ENCODE data around the gene STK32A. TPM values are rescaled to one million over a fixed set of nuclear protein-coding genes. Genes with fewer than 3 reads are reported as not detected.

STK32A gene
- total RNA-seq, 1 experiment from 2014 or later, result 0.84 TPM

DNA sequence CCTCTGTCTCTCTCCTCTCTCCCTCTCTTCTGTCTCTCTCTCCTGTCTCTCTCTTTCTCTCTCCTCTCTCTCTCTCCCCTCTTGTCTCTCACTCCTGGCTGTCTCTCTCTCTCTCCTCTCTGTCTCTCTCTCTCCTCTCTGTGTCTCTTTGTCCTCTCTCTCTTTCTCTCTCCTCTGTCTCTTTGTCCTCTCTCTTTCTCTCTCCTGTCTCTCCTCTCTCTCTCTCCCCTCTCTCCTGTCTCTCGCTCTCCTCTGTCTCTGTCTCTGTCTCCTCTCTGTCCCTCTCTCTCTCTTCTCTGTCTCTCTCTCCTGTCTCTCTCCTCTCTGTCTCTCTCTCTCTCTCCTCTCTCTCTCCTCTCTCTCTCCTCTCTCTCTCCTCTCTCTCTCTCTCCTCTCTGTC is 25.0 kb downstream of the STK32A start:
- no peak for DNase-seq (ENCODE audit: low read depth)

DNA sequence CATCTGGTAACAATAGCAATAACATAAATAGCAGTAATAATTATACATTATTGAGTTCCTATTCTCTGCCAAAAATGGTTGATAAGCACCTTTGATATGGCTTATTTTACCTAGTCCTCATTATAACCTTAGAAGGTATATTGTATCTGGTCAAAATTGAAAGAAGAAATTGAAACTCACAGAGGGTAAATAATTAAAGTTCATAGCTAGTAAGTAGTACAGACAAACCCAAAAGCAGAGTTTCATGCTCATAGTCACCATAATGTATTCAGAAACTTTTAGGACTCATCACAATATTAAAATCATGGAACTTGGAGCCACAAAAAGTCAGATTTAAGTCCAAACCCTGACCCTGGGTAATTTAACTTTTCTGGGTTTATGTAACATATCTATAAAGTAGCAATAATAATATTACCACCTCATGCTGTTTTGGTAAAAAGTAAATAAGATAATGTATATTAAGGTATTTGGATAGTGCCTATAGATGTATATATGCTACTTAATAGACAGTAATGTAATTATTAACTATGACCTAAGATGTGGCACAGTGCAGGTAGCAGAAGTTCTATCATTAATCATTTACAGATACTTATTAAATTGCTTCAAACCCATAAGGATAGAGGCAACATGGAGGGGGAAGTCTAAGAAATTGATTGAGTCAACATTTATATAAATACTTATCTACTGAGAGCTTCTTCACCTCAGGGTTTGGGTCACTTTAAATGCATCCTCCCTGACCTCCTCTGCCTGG is 32.4 kb downstream of the STK32A start:
- no peak for DNase-seq (ENCODE audit: low read depth)

DNA sequence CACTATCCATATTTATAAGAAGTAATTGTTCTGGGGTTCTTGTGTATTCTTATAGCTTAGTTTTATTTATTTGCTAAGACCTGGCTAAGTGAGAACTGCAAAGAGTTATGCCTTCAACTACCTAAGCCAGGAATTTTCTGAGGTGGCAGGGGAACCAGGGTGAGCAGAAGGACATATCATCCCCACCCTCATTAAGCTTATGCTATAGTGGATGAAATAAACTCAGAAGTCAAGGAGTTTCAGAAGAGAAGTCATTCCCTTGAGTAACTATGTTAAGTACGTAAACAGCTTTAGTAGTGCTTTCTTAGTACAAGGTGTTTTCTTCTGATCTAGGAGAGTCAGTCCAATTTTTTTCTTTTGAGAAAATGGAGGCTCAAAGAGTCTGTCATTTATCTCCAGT is 41.7 kb downstream of the STK32A start:
- no peak for DNase-seq (ENCODE audit: low read depth)

DNA sequence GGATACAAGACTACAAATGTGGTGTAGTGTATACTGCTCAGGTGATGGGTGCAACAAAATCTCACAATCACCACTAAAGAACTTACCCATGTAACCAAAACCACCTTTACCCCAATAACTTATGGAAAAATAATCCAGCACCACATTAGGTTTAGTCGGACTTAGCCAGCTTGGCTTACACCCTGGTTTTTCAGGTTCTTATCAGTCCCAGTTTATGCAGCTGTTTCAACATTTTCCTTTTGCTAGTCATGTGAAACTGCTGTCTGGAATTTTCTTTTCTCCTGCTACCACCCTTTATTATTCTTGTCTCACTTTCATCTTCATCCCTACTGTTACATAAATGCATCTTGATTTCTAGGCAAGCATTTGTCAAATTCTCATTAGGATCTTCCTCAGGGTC is 51.5 kb downstream of the STK32A start:
- DNase-seq (ENCODE audit: low read depth), result no peak

DNA sequence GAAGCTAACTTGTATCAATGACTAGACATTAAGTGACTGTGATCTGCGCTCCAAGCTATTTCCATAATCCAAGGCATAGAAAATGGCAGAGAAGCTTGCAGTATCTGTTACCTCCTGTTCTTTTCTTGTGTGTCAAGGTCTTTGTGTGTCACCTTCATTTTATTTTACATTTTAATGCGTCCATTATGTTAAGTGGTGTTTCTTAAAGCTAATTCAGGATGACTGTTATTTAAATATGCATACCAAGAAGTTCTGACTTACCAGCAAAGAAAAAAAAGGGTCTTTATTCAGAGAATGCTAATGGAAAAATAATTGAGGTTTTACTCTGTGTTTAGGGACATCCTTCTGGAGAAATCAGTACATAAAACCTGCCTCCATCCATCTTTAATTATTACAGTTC is 52.3 kb downstream of the STK32A start:
- DNase-seq (ENCODE audit: low read depth), result no peak

DNA sequence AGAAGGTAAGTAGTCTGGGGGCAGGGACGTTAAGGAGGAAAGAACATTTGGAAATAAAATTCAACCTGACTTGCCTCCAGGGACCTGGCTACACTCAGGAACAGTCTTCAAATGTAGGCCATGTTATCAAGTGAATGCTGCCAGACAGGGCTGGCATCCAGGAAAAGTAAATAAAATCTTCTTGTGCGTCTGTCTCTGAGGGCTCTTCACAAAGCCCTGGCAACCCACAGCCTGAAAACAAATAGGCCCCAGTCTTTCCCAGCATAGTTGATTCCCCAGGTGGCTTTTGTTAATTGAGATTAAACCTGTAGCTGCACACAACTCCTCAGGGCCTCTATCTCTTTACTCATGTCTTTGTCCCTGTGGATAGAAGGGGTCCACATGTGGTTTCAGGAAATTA is 55.4 kb downstream of the STK32A start:
- DNase-seq (ENCODE audit: low read depth), result no peak

DNA sequence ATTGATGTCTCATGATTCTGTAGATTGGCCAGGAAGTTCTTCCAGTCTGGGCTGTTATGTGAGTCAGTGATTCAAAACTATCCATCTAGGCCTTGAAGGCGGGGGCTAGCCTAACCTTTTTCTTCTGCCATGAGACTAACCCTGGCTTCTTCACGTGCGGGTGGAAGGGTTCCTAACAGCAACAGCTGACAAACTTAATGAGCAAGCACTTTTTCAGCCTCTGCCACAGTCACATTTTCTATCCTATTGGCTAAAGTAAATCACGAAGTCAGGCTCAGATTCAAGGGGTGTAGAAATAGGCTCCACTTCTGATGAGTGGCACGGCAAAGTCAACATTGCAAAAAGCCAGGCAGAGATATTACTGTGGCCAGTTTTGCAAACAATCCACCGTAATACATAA is 68.4 kb downstream of the STK32A start:
- no peak for DNase-seq (ENCODE audit: low read depth)

DNA sequence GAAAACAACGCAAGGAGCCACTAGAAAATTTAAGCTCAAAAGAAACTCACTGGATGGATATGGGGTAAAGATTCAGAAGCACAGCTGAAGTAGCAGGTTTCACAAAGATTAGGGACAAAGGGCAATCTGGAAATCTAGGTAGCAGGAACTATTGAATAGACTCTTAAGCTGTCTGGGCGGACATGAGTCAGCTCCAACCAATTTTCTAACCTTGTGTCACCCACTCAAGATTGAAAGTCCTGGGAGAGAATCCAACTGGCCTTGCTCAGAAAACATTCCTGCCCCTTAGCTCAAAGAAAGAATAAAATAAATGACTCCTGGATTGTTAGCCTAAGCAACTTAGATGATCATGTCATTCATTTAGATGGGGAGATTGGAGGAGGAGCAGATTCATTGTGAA is 69.2 kb downstream of the STK32A start:
- DNase-seq (ENCODE audit: low read depth), result peak; percentile 83

DNA sequence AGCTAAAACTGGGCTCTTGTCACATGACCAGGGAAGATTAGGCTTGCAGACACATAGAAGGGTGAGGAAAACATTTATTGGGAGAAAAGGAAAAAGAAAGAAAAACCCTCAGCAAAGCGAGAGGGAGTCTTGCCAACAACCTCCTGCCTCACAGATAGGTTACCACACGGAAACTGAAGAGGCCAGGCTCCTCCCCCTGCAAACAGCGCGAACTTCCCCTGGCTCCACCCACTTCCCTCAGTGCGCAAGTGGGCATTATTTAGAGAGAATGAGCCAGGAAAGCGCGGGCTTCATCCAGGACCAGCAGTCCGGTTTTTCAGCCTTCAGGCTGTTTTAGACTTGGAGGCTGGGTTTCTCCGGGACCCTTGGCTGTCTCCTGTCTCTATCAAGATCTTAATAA is 70.3 kb downstream of the STK32A start:
- no peak for DNase-seq (ENCODE audit: low read depth)

DNA sequence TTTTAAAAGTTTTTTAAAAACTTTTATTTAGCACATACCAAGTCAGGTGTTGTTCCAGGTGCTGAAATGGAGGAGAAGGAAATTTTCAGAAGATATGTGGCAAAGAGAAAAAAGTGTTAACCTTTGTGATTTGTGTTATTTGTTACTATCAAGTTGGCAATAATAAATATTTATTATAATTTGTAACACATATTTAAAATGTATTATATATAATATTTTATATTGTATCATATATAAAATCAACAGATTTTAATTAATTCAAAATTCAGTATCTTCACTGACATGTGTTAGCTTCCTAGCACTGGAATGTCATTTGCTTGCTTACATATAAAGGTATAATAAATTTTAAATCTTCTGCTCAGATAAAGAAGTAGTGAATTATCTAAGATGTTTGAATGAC is 71.5 kb downstream of the STK32A start:
- no peak for DNase-seq (ENCODE audit: low read depth)

DNA sequence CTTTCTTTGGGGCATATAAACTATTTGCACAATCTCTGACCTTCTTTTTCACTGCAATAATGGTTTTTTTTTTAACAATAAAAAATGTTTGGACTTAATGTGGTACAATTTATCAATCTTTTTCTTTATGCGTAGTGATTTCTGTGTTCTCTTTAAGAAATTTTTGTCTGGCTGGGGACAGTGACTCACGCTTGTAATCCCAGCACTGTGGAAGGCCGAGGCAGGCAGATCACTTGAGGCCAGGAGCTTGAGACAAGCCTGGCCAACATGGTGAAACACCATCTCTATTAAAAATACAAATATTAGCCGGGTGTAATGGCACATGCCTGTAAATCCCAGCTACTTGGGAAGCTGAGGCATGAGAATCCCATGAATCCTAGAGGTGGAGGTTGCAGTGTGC is 72.3 kb downstream of the STK32A start:
- DNase-seq (ENCODE audit: low read depth), result no peak

DNA sequence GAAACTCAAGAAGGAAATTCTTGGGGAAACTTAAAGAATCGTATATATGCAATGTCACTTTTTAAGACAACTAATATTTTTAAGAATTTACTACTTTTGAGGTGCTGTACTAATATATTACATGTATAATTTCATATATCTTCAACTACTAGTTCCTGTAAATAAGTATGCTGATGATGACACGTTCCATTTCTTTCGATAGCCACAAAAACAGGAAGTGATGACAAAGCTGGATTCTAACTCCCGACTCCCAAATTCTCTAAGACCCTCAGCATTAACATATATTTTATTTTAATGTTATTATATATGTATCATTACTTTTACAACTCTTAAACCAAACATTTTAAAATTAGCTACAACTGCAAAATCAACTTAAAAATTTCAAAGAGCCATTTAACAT is 74.8 kb downstream of the STK32A start:
- no peak for DNase-seq (ENCODE audit: low read depth)

DNA sequence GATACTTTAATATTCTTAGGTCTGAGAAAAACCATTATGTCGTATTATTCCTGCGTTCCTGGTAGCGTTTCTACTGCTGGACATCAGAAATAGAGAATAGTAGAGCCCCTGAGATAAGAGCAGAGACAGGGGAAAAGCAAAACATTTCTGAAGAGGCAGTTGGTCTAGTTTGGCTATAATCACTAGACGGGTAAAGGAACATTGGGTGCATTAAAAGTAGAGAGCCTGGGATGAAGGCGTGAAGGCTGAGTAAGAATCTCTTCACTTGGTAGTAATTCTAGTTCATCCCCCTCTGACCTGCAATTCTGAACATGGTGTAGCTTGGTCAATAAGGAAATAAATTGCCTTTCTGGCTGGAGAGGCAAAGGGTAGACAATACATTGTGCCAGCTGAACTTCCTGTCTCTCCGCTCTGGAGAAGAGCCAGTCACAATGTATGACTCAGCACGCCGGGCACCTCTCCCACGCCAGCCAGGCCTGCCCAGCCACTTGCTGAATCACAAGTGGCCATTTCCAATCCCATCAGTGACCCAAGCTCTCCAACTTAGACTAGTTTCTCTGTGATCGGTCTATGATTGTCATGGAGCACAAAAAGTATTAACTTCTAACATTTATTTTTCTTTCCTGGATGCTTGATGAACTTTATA is 75.4 kb downstream of the STK32A start:
- DNase-seq (ENCODE audit: low read depth), result peak; percentile 87

DNA sequence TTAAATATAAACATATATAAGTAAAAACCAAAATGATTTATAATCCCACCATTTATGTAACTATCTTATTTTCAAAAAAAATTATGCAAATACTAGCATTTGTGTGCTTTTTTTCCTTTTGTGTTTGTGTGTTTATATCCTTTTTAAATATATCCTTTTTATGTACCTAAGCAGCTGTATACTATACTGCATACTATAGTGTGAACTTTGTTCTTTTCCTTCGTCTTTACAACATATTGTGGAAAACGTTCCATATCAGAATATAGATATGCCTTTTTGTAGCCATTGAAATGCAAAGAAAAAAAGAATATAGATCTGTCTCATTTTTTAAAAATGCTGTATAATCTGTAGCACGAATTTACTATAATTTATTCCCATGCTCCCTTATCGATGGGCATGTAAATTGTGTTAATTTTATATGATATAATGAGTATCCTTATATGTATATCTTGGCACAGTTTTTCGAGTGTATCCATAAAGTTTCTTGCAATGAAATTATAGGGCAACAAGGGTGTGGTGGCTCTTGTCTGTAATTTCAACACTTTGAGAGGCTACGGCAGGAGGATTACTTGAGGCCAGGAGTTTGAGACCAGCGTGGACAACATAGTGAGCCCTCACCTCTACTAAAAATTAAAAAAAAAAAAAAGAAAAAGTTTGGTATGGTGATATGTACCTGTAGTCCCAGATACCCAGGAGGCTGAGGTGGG is 83.3 kb downstream of the STK32A start:
- no peak for DNase-seq (ENCODE audit: low read depth)

DNA sequence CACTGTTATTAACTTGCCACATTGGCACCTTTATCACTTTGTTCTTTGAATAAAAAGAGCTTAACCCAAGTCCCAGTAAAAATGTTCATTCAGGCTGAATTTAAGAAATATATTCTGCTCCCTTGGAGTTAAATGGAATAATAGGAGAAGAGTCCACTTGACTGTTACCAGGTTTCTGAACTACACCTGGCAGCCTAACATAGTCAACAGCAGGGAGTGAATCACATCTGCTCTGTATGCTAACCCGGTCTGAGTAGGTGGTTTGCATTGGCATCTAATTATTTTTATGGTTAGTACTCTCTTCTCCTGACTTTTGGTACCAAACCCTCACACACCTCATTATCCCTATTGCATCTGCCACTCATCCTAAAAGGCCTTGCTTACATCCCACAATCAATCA is 86.7 kb downstream of the STK32A start:
- no peak for DNase-seq (ENCODE audit: low read depth)

DNA sequence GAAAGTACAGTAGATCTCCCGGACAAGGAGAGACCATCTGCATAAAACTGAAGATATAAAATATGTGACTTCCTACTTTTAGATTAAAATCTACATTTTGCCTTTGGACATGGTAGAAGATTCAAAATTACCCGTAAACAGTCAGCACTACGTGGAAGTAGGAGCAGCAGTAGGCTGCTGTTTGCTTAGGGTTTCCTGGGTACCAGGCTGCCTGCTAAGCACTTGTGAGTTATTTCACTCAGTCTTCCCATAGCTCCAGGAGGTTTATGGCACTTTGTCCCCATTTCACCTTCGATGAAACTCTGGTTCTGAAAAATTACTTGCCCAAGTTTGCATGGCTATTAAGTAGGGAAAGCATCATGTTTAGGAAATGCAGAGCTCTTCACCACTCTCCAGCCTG is 92.6 kb downstream of the STK32A start:
- no peak for DNase-seq (ENCODE audit: low read depth)

DNA sequence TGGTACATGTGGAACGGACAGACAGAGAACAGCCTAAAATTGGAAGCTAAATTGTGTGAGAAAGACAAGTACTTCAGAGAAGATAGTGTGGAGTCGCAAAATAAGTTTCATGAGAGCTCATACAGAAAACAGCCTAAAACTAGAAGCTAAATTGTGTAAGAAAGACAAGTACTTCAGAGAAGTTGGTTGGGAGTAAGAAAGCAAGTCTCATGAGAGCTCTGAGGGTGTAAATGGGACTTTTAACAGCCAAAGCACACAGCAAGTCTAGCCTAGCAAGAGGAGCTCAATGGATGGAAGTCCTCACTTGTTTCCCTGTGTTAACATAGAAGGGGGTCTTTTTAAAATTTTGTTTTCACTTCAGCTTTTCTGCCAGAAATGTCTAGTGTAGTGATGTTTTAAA is 93.1 kb downstream of the STK32A start:
- no peak for DNase-seq (ENCODE audit: low read depth)

DNA sequence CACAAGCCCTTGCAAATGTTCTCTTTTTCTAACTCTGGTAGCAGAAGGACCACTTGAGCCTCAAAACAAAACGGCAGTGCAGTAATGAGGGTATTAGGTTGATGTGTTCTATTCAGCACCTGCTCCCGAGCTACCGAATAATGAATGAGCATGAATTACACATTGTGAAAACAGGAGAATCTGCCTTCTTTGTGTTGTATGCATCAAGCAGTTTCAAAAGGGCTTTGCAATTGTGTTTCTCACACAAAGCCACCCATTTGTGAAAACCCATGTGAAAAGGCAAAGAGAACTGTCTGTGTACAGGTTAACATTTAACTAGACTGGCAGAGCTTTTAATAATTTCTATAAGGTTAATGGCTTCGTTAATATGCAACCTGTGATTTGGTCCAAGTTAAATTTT is 97.8 kb downstream of the STK32A start:
- no peak for DNase-seq (ENCODE audit: low read depth)

DNA sequence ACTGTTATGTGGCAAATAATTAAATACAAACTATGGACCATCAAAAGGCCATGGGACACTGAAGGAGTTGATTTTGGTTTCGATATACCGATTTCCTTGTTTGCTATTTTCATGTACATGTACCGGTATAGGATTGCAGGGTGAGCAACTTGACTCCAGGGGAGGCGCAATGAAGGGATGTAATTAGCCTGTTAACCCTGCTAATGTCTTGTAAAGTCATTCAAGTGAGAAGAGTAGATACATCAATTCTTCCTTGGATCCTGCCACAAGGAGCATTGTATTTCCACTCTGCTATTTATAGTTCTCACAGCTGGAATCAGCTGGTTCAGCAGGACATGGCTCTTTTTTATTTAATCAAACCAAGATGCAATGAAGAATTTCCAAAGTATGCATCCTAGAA is 102.0 kb downstream of the STK32A start:
- no peak for DNase-seq (ENCODE audit: low read depth)

DNA sequence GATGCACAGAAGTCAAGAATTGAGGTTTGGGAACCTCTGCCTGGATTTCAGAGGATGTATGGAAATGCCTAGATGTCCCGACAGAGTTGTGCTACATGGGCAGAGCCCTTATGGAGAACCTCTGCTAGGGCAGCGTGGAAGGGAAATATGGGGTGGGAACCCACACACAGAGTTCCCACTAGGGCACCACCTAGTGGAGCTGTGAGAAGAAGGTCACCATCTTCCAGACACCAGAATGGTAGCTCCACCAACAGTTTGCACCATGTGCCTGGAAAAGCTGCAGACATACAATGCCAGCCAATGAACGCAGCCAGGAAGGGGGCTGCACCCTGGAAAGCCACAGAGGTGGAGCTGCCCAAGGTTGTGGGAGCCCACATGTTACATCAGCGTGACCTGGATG is 104.5 kb downstream of the STK32A start:
- DNase-seq (ENCODE audit: low read depth), result no peak

DNA sequence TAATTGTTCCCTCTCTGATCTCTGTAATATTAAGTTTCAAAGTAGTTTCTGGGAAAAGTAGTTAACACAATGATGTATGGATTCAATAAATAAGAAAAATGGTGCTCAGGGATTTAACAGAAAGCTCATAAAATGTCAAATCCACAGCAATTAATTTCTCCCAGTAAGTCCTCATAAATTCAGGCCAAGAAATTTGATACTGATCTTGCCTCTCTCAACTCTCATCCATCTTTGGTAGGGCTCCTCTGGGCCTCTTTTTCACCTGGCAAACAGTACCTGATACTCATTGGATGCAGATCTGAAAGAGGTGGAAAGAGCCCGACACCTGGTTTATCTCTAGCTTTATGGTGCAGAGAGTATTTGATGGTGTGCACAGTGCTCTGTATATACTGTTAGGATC is 106.1 kb downstream of the STK32A start:
- DNase-seq (ENCODE audit: low read depth), result no peak

DNA sequence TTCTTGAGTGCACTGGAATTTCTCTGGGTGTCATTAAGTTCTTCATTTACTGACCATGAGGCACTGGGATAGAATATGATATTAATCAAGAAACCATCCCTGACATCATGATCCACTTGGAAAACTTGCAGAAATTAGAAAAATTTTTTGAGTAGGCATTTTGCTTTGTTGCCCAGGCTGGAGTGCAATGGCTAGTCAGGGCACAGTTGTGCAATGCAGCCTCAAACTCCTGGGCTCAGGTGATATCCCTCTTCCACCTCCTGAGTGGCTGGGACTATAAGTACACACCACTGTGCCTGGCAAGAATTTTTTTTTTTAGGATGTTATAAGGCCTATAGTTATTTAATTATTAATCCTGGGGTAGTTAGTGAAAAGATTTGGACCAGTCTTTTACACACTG is 106.5 kb downstream of the STK32A start:
- no peak for DNase-seq (ENCODE audit: low read depth)

DNA sequence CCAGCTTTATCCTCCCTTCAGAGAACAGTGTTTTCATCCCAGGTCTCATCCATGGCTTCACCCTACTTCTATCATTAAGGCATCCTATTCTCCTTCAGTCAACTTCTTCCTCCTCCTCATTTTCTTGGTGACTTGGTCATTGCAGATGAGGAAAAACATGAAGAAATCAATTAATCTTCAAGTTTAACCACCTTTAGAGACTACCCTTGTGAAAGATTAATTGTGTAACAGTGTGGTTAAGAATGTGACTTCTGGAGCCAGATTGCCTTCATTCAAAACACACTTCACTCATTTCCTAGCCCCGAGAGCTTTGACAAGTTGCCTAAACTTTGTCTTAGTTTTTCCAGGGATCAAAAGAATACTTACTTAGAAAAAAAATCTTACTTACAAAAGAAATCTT is 110.0 kb downstream of the STK32A start:
- DNase-seq (ENCODE audit: low read depth), result no peak
